Stimulated activated CD4-positive, alpha-beta T cell treated with anti-CD3 and anti-CD28 coated beads, TNF-alpha, amount 100 ng/mL, for 24 hours (primary cell): ENCODE measurements around the gene CNTFR.

Source experiments
- DNase-seq, 3 experiments: peaks; one replicate each; pipeline ENCODE4 v3.0.0-alpha.2; 2020; ENCODE audit warnings: low read depth in 3 of 3

Gene CNTFR

DNA sequence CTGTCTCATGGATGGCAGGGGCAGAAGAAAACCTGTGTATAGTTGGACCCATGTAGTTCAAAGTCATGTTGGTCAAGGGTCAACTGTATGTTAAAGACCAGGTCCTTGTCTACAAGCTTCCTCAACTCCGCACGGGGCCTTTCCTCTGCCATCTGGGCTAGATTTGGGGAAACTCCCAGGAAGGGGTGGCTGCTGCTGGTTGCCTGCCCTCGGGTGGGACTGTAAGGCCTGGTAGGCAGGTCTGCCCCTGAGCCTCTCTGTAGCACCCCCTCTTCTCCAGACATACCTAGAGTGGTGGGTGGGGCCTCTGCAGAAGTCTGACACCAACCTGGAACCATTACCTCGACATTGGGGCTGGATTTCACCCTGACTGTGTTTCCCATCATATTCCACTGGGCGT lies 82.0 kb downstream of the CNTFR start:
- no peak for DNase-seq

DNA sequence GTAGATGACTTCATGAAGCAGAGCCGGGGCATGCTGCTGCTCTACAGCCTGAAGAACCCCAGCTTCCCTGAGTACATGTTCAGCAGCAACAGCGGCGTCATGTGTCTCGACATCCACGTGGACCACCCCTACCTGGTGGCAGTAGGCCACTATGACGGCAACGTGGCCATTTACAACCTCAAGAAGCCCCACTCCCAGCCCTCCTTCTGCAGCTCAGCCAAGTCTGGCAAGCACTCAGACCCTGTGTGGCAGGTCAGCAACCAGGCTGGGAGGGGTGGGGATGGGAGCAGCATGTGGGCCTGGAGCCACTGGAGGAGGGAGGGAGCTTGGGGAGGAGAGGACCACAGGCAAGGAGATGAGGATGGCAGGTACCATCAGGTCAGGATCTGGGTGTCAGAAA lies 82.9 kb downstream of the CNTFR start:
- no peak for DNase-seq

DNA sequence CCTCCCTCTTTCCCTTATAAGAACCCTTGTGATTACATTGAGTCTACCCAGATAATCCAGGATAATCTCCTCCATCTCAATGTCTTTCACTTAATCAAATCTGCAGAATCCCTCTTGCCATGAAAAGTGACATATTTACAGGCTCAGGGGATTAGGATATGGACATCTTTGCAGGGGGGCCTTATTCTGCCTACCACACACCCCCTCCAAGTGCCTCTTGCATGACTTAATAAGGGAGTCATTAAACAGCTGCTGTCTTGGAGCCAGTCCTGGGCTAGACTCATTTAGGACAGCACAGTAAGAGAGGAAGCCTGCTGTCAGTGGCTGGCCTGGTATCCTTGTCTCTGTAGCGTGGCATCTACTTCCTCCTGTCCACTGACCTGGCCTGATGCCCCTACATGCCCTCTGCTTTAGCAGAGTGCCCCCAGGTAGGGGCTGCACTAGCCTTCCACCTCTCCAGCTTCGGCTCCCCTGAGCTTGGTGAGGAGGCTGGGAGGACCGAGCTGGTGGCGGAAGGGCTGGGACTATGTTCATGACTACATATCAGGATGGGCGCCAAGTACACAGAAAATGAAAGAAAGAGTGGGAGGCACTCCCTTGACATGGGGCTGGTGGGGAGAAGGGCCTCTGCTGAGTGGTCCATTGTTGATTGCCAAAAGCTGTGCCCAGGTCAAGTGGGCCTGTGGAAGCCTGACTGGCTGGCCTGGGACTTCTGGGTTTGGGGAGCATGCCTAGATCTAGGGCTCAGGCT lies 84.0 kb downstream of the CNTFR start:
- DNase-seq = no peak

DNA sequence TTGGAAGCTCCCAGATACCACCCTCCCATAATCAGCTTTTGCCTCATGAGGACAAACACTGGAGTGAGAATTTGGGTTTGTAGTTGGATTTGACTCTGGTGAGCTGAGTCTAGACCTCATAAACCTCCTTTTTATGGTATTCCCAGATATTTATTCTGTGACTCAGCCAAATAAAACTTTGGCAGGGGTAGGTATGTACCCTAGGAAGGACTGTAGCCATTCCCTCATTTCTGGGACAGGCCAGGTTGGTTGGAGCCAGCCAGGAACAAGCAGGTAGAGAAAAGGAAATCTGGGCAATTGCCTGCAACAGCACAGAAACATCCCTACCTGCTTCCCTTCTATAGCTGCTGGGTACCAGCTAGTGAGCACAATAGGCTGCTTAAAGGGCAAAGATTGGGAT lies 86.1 kb downstream of the CNTFR start:
- no peak for DNase-seq

DNA sequence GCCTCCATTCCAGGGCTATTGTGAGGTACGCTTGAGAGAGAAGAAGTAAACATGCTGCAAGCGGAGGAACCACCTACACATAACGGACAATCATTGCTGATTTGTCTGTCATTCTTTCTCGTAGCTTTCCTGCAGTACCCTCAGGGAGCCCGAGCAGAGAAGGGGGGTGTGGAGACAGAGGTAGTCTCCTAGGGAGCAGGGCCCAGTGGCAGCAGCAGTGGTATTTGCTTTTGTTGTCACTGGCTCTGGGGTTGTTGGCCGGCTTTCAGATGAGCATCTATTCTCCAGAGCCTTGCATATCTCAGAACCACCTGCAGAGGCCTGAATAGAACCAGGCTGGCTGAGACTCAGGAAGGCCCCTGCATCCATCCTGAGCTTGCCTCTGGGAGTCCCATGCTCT lies 86.6 kb downstream of the CNTFR start:
- no peak for DNase-seq

DNA sequence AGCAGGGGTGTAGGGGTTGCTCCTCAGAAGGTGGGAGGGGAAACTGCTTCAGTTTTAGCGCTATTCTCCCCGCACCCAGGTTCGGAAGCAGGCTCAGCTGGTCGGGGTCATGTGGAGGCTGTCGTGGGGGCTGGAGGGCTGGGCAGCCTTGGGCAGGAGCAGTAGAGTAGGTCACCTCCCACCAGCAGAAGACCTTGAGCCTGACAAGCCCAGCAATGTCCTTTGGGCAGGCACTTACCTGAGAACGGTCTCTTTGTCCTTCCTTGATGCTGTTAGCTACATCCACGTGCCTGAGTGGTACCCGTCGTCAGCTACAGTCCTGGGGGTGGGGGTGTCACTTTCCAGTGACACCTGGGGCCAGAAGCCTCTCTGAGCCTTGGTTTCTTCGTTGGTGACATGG lies 87.1 kb downstream of the CNTFR start:
- no peak for DNase-seq

DNA sequence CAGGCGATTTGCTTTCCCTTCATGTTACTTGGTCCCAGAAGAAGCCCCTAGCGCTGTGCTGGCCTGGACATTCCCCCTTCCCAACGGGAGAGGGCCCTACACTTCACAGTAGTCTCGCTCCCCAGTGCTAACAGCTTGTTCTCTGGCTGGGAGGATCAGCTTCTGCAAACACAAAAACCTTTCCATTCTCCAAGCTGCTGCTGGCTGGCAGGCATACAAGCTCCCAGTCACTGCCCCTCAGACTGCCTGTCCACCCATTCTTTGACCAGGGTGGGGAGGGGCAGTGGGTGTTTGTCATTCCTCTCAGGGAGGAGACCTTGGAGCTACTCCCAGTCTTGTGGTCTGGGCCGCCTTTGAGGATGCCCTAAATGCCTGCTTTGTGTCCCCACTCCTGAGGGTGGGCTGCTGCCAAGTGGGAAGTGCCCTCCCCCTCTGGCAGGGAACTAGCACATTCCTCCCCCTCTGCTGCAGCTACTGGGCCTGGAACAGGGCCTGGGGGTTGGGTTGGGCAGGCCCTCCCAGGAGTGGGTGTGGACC lies 87.6 kb downstream of the CNTFR start:
- no peak for DNase-seq
